Hepatocyte (in vitro differentiated cells): ENCODE results near the gene LRRC45.

ENCODE experiments used
- CTCF ChIP-seq: fragments of 200-600 bp; sonication (generic); IDR thresholded peaks from 2 replicates; pipeline ENCODE4 v1.5.1; 2016; ENCODE audit warnings: antibody characterized with exemption, mild to moderate bottlenecking; ENCODE audit not compliant: poor library complexity
- EZH2phosphoT487 ChIP-seq: fragments of 200-600 bp; sonication (generic); IDR thresholded peaks from one replicate; pipeline ENCODE4 v1.6.1; 2018; ENCODE audit warnings: antibody characterized with exemption, mild to moderate bottlenecking, low read depth, moderate library complexity; ENCODE audit not compliant: unreplicated experiment, severe bottlenecking

- no peak for TF ChIP-seq EZH2phosphoT487
- TF ChIP-seq CTCF = no peak
Measured at GRCh38 chr17:82023447-82024241, 539 bp downstream of the LRRC45 start.
